Activated T-cell treated with anti-CD3 and anti-CD28 coated beads, Interleukin-2, amount 50 U/mL, for 4 hours (primary cell): ENCODE measurements around the gene LENG1. TPM values are rescaled to one million over a fixed set of nuclear protein-coding genes. Genes with fewer than 3 reads are reported as not detected.

Source experiments
- ATAC-seq, 2 donors: fragments of 200-7000 bp; cut with Tn5 transposase; one replicate each; pipeline ENCODE4 v1.10.0; 2021
- DNase-seq: peaks from one replicate; pipeline ENCODE4 v3.0.0-alpha.2; 2020
- H3K27me3 Mint-ChIP-seq: one replicate; pipeline ENCODE4 v1.8.0; 2021; ENCODE audit warnings: low read depth, mixed read lengths
- H3K36me3 Mint-ChIP-seq: one replicate; pipeline ENCODE4 v1.8.0; 2022; ENCODE audit warnings: mixed read lengths; ENCODE audit not compliant: insufficient read depth
- H3K4me1 Mint-ChIP-seq: one replicate; pipeline ENCODE4 v1.8.0; 2021; ENCODE audit warnings: low read depth, mixed read lengths
- H3K4me3 Mint-ChIP-seq: one replicate; pipeline ENCODE4 v1.8.0; 2021; ENCODE audit warnings: mild to moderate bottlenecking, moderate library complexity, mixed read lengths
- H3K9me3 Mint-ChIP-seq: one replicate; pipeline ENCODE4 v1.8.0; 2021; ENCODE audit warnings: mixed read lengths
- total RNA-seq, 3 donors: library from RNA; stranded (reverse); gene quantifications; one replicate each; pipeline ENCODE4 v1.2.1, GENCODE V29; 2021

Gene LENG1
- total RNA-seq, 3 donors from 2014 or later, result 5.6 to 9.7 (median 9.2) TPM

DNA sequence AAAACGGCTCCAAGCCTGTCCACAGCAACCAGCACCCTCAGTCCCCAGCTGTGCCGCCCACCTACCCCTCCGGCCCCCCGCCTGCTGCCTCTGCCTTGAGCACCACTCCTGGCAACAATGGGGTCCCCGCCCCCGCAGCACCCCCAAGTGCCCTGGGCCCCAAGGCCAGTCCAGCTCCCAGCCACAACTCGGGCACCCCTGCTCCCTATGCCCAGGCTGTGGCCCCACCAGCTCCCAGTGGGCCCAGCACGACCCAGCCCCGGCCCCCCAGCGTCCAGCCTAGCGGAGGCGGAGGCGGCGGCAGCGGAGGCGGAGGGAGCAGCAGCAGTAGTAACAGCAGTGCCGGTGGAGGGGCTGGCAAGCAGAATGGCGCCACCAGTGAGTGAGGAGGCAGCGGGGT lies 11.4 kb downstream of the LENG1 start:
- ATAC-seq (no peak), DNase-seq (no peak)
- Mint-ChIP-seq H3K27me3 (no peaks in the 10 kb centered on the region), H3K9me3 (no peaks in the 10 kb centered on the region), H3K4me1 (no peaks in the 10 kb centered on the region), H3K4me3 (no peak overlapping the region), H3K36me3 (peaks cover 47% of the 10 kb centered on the region)

DNA sequence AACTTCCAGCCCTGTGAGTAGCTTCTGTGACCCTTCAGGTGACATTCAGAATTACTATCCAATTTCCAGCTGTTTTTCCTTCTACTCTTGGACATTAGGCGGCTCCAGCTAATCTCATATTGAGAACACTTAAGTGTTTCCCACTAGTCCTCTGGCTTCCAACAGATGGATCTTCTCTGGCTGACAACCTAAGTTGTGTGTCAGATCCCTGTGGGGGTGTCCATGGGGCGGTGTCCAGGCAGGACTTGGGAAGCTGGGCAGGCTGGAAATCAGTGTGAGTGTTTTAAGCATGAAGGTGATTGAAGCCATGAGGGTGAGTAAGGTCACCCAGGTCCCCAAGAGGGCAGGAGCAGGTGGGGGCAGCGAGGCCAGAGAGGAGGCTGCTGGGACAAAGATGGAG lies 11.8 kb downstream of the LENG1 start:
- DNase-seq (no peak), ATAC-seq (no peak)
- H3K4me1 Mint-ChIP-seq, result no peaks in the 10 kb centered on the region
- H3K4me3 Mint-ChIP-seq, result no peak overlapping the region
- peaks cover 50% of the 10 kb centered on the region for H3K36me3 Mint-ChIP-seq
- H3K27me3 Mint-ChIP-seq, result no peaks in the 10 kb centered on the region
- no peaks in the 10 kb centered on the region for H3K9me3 Mint-ChIP-seq

DNA sequence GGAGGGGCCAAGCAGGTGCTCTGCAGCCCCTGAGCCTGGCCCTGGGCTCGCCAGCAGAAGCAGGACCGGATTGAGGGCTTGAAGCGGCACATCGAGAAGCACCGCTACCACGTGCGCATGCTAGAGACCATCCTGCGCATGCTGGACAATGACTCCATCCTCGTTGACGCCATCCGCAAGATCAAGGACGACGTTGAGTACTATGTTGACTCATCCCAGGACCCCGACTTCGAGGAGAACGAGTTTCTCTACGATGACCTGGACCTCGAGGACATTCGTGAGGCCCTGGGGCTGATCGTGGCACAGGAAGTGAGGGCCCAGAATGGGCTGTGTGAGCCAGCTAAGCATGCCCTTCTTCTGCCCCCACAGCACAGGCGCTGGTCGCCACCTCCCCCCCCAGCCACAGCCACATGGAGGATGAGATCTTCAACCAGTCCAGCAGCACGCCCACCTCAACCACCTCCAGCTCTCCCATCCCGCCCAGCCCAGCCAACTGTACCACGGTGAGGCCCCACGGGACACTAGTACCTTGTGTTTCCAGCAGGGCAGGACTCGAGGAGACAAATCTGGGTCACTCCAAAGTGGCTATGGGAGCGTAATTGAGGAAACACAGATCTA lies 13.9 kb downstream of the LENG1 start:
- H3K4me3 Mint-ChIP-seq, result no peak overlapping the region
- no peaks in the 10 kb centered on the region for H3K27me3 Mint-ChIP-seq
- ATAC-seq (no peak), DNase-seq (no peak)
- no peaks in the 10 kb centered on the region for H3K9me3 Mint-ChIP-seq
- H3K4me1 Mint-ChIP-seq, result peaks cover 11% of the 10 kb centered on the region
- H3K36me3 Mint-ChIP-seq, result peaks cover 51% of the 10 kb centered on the region

DNA sequence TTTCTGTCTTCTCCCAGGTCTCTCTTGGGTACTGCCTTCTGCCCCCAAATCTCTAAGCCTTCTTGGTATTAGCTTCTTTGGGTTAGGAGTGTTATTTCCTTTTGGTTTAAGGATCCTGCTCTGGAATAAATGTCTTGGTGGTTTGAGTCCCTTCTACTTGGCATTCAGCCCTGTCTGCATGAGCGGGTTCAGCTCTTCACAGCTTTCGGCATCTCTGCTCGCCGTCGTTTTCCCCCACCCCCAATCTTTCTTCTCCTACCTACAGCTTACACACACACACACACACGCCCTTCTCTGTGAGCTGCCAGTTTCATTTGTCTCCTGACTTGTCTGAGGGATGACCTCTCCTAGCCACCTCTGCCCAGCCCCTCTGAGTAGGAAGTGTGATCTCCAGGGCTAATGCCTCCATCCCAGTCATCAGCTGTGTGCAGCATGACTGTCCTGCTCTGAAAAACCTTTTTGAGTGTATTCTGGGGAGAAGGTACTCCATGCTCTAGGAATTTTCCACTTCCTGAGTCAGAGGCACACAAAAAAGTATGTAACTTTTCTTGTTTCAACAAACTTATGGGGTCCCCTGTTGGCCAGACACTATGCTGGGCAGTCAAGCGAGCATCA lies 17.2 kb downstream of the LENG1 start:
- Mint-ChIP-seq H3K4me3 (no peak overlapping the region), H3K36me3 (peaks cover 39% of the 10 kb centered on the region), H3K9me3 (no peaks in the 10 kb centered on the region), H3K4me1 (peaks cover 31% of the 10 kb centered on the region), H3K27me3 (no peaks in the 10 kb centered on the region)
- no peak for ATAC-seq
- DNase-seq, result no peak

DNA sequence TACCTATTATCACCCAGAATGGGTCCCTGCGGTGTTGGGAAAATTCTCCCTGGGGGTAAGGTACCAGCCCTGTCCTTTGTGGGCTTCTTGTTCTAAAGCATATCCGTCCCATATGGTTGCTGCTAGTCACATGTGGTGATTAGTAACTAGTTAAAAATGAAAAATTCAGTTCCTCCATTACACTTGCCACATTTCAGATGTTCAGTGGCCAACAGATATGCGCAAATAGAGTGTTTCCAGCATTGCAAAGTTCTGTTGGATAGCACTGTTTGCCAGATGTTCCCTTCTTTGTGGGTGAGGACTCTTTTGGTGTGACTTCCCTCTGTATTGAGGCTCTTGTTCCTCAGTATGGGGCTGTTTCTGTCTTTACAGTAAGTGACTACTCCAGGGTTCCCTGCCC lies 18.2 kb downstream of the LENG1 start:
- Mint-ChIP-seq H3K36me3 (peaks cover 31% of the 10 kb centered on the region), H3K4me1 (peaks cover 37% of the 10 kb centered on the region), H3K9me3 (no peaks in the 10 kb centered on the region), H3K27me3 (no peaks in the 10 kb centered on the region), H3K4me3 (no peak overlapping the region)
- DNase-seq, result no peak
- no peak for ATAC-seq

DNA sequence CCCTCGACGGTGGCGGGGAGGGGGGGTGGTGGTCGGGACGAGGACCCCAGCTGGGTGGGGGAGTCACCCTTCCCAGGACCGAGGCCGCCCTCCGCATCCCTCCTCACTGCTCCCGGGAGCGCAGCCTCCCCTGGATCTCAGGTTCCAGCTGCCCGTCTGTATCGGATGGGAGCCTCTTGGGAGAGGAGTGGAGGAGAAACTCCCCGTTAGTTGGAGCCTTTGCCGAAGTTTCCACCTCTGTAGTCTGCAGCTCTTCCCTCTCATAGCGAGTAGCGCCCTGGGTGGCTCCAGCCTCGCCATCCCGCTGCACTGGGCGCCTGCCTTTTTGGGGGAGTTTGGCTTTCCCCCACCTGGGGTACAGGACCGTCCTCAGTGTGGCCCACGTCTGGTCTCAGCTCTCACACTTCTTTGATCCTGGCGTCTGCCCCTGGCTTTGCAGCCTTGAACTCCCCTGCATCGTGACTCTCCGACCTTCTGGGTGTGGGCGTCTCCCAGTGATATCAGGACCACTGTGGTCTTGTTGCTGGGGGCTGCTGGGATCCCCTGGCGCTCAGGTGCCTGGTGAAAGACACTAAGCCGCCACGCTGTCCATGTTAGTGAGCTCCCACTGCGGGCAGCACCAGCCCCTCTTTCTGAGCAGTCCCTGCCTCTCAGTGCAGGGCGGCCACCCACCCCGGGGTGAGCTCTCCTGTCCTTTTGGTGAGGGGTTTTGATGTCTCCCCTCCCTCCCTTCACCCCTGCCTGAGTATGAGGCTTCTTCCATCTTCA lies 20.8 kb downstream of the LENG1 start:
- Mint-ChIP-seq H3K27me3 (no peaks in the 10 kb centered on the region), H3K9me3 (no peaks in the 10 kb centered on the region), H3K4me1 (peaks cover 43% of the 10 kb centered on the region), H3K36me3 (peaks cover 18% of the 10 kb centered on the region), H3K4me3 (peak overlapping the region; percentile 96)
- DNase-seq, result no peak
- ATAC-seq, result no peak

DNA sequence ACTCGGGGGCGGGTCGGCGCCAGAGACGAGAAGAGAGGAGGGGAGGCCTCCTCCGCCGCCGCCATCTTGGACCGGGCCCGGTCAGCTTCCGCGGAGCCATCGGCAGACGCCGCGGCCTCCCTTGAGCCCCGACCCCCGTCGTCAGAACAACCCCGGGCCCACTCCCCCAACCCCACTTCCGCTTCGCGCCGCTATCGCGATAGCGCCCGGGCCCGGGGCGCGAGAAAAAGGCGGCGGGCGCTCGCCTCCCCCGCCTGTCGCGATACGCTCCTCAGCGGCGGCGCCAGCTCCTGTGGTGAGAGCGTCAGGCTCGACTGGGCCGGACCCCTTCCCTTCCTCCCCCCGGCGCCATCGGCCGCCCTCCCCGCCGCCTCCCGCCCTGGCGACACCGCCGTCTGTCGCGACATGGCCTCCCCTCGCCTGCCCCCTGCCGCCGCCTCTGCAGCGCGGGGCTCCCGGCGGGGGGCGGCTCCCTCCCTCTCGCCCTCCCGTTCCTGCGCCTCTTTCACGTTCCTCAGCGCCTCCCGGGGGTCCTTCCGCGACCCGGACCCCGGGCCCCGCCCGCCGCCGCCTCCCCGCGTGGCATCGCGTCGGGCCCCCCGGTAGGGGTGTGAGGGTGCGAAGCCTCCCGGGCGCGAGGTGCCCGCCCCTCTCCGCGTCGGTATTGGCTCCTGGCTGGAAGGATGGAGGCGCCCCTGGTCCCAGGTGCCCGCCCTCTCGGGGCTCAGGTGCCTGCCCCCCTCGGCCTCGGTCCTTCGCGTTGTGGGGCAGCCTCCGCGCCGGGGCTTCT lies 21.6 kb downstream of the LENG1 start, which contains the start of gene CNOT3:
Gene CNOT3, plus strand, starts transcription at position 64 of the 790 bp plus-strand sequence. CDS start 5,217 bp downstream, outside the sequence.
- DNase-seq (no peak), ATAC-seq (no peak)
- peaks cover 43% of the 10 kb centered on the region for H3K4me1 Mint-ChIP-seq
- H3K36me3 Mint-ChIP-seq, result peaks cover 12% of the 10 kb centered on the region
- peak within 1 kb of the TSS; percentile 96 for H3K4me3 Mint-ChIP-seq
- no peaks in the 10 kb centered on the region for H3K9me3 Mint-ChIP-seq
- no peaks in the 10 kb centered on the region for H3K27me3 Mint-ChIP-seq

DNA sequence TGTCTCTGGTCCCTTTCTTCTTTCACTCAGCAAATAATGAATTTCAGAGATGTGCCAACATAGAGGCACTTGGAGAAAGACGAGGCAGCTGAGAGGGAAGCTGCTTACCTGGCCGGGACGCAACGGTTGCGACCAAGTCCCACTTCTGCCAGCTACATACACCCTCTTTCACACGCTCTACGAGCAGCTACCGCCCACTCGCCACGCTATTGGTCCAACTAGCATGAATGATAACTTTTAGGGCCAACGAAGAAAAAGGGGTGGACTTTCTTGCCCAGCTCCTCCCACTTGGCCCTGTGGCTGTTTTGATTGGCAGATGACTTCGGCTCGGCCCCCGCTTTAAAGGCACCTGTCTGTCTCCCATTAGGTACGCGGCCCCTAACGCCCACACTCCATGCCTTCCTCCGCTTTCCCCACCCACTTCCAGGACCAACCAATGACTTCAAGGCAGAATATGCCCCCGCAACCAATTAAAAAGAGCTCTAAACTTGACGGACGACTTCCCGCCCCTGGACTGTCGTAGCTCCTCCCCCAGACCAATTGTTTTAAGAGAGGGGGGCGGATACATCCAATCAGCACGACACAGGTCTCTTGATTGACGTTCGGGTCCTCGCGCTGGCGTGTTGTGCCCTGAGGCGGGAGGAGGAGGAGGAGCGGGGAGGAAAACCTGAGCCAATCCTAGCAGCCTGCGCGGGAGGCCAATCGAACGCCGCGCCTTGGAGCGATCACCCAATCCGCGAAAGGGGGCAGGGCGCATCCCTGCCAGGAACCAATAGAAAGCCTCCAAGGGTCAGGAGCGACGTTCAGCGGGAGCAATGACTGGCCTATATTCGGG lies 22.4 kb downstream of the LENG1 start:
- Mint-ChIP-seq H3K27me3 (no peaks in the 10 kb centered on the region), H3K36me3 (peaks cover 9% of the 10 kb centered on the region), H3K4me3 (peak overlapping the region; percentile 81), H3K4me1 (peaks cover 42% of the 10 kb centered on the region), H3K9me3 (no peaks in the 10 kb centered on the region)
- DNase-seq (peak; percentile 98), ATAC-seq (peak; percentile 81 to 85)

DNA sequence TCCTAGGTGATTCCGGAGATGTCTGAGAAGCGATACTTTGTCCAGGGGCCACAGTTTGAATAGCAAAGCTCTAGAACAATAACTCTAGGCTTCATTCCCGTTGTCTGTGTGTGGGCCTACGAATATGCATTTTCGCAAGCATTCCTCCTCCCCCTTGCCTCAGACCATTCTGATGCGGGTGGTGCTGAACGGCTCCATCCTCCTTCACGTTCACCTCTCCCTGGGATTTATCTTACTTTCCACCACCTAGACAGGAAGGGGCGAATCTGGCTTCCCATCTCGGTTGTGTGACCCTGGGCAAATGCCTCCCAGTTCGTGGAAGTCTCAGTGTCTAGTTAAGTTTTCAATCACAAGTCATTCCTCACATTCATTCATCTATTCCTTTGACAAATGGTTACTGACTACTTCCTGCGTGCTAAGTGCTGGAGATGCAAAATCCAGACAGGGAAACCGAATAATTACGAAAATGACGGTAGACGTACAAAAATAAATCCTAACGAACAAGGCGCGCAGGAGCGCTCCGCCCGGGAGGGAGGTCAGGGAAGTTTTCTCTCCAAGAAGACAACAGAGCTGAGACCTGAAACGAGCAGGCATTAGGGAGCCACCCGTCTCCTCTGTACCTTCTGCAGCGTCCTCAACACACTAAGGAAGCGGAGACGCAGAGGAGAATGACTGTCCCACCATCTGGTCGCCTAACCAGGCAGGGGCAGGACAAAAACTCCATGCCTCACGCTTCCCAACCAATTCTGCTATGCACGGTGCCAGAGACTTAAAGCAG lies 23.2 kb downstream of the LENG1 start:
- no peaks in the 10 kb centered on the region for H3K9me3 Mint-ChIP-seq
- H3K4me1 Mint-ChIP-seq, result peaks cover 38% of the 10 kb centered on the region
- H3K36me3 Mint-ChIP-seq, result peaks cover 5% of the 10 kb centered on the region
- DNase-seq (no peak), ATAC-seq (no peak)
- peak overlapping the region; percentile 81 for H3K4me3 Mint-ChIP-seq
- no peaks in the 10 kb centered on the region for H3K27me3 Mint-ChIP-seq

DNA sequence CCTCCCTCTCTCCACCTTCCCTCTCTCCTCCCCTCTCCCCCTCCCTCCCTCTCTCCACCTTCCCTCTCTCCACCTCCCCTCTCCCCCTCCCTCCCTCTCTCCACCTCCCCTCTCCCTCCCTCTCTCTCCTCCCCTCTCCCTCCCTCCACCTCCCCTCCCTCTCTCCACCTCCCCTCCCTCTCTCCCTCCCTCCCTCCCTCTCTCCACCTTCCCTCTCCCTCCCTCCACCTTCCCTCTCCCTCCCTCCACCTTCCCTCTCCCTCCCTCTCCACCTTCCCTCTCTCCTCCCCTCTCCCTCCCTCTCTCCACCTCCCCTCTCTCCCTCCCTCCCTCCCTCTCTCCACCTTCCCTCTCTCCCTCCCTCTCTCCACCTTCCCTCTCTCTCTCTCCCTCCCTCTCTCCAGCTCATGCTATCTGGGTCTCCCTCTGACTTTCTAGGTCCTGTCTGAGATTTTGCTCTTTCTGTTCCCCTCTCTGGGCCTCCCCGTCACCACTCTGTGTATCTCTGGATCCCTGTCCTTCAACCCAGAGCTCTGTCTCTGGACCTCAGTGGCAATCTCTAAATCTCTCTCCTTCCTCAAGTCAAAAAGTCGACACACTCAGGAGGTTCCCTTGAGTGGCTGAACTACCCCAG lies 25.4 kb downstream of the LENG1 start:
- DNase-seq (no peak), ATAC-seq (no peak)
- Mint-ChIP-seq H3K4me3 (no peak overlapping the region), H3K27me3 (no peaks in the 10 kb centered on the region), H3K9me3 (no peaks in the 10 kb centered on the region), H3K36me3 (peaks cover 5% of the 10 kb centered on the region), H3K4me1 (peaks cover 18% of the 10 kb centered on the region)

DNA sequence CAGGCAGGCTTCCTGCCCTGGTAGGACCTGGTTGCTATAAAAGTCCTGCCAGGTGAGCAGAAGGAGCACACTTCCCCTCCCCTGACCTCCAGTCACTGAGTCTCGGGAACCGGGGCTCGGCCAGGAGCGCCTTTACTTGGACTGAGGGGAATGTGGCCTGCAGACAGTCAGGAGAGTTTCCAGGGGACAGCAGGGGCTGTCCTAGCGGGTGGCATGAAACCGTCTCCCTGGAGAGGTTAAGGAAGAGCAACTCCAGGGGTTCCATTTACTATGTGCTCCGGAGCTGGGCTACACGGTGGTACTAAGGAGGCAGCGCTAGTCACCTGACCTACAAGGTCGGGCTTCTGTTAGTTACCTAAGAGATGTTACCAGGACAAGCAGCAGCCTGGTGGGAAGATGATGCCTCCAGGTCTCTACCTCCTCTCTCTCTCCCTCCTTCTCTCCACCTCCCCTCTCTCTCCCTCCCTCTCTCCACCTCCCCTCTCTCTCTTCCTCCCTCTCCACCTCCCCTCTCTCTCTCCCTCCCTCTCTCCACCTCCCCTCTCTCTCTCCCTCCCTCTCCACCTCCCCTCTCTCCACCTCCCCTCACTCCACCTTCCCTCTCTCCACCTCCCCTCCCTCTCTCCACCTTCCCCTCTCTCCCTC lies 26.1 kb downstream of the LENG1 start:
- no peak overlapping the region for H3K4me3 Mint-ChIP-seq
- H3K27me3 Mint-ChIP-seq, result no peaks in the 10 kb centered on the region
- ATAC-seq, result no peak
- H3K4me1 Mint-ChIP-seq, result peaks cover 12% of the 10 kb centered on the region
- peaks cover 5% of the 10 kb centered on the region for H3K36me3 Mint-ChIP-seq
- DNase-seq, result no peak
- no peaks in the 10 kb centered on the region for H3K9me3 Mint-ChIP-seq

DNA sequence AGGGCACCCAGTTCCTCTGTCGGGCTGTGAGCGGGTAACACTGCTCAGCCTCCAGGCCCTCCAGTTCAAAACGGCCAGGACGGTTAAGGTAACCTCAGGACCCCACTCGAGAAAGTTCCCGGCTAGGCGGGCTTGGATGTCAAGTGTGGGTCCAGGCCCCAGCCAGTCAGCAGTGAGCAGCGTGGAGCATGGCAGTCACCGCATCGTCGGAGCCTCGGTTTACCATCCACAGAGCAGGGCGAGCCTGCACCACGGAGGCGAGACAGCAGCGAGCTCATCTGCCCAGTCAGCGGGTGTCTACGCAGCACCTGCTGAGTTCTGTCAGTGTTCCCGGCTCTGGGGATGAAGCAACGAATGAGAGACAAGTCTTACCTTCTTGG lies 29.9 kb downstream of the LENG1 start:
- no peak overlapping the region for H3K4me3 Mint-ChIP-seq
- no peaks in the 10 kb centered on the region for H3K9me3 Mint-ChIP-seq

More for the DNA sequence above, 29.9 kb downstream of the LENG1 start:
- Mint-ChIP-seq H3K36me3 (peaks cover 16% of the 10 kb centered on the region), H3K27me3 (no peaks in the 10 kb centered on the region), H3K4me1 (no peaks in the 10 kb centered on the region)
- DNase-seq (no peak), ATAC-seq (no peak)
